Uterus (tissue), 2 donors: ENCODE measurements around the gene NHLH2.

Source experiments
- CTCF ChIP-seq, 4 experiments: fragments of 200-600 bp in 2 of 4; fragments of 450-650 bp in 2 of 4; sonication (generic) in 2 of 4; IDR thresholded peaks; one replicate each; pipeline ENCODE4 v1.5.1; 2016 to 2019; ENCODE audit warnings: antibody characterized with exemption in 4 of 4, mild to moderate bottlenecking in 2 of 4, moderate library complexity in 1 of 4
- POLR2A ChIP-seq, 2 donors: fragments of 450-650 bp; IDR thresholded peaks; one replicate each; pipeline ENCODE4 v1.6.1; 2016; ENCODE audit warnings: antibody characterized with exemption in 2 of 2, mild to moderate bottlenecking in 1 of 2, moderate library complexity in 1 of 2

GRCh38 chr1:115865704-115866380 is 24.9 kb upstream of the NHLH2 start:
- TF ChIP-seq CTCF (IDR thresholded peaks at IDR 0.05), result no peak
- TF ChIP-seq POLR2A (IDR thresholded peaks at IDR 0.05), result no peak
